Measurements from ENCODE around the gene AUH. TPM values are rescaled to one million over a fixed set of nuclear protein-coding genes. Genes with fewer than 3 reads are reported as not detected.

AUH gene
- total and polyA plus RNA-seq, 10 of the 15 experiments (the other 5 are each of a cell fraction or from before 2014, with no cell fraction given): 1.7 to 7.3 (median 4.6) TPM

DNA sequence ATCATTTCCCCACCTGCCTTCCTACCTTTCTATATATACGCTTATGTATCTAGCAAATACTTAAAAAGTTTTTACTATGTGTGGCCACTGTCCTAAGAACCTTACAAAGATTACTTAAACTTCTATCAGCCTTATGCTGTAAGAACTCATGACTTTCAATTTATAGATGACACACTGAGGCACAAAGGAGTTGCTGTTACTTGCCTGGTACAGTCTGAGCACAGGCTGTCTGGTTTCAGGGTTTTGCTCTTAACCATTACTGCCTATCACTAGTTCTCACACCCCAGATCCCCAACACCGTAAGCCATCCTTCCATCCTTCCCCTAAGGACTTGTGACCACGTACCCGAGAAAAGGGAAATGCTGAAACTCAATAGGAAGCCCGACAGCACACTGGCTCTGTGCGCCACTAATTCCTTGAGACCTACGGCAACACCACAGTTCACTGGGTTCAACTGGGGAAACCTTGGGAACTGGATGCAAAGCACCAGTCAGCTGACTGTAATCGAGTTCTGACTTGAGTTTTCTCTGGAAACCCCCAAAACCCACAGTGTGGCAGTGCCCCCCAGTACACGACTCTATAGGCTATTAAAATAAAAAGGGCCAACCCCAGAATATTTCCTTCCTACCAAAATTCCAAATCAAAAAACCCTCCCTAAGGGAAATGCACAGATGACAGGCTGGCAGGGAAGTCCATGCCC lies 56.0 kb downstream of the AUH start:
- DNase-seq (ENCODE audit: low read depth, low spot score) (no peak), FAIRE-seq (no peak), ATAC-seq (no peak)
- Histone ChIP-seq H3K4me3 (no peak overlapping the region), H3K27ac (ENCODE audit: control insufficient read depth, insufficient read depth) (no peak overlapping the region), H3K4me2 (ENCODE audit: control insufficient read depth, insufficient read depth) (no peak overlapping the region), H3K36me3 (ENCODE audit: control insufficient read depth in 2 of 2, insufficient read depth in 2 of 2, low read length in 1 of 2) (no peaks in the 10 kb centered on the region), H2AFZ (ENCODE audit: control insufficient read depth, low read depth, low read length) (no peak overlapping the region), H3K27me3 (replicated peaks in 1 of 2; ENCODE audit: control insufficient read depth in 2 of 2, insufficient read depth in 2 of 2, low read length in 1 of 2) (no peaks in the 10 kb centered on the region; a peak in 1 of 4 replicates), H3K4me1 (ENCODE audit: control insufficient read depth, insufficient read depth, low read length) (peaks cover 13% of the 10 kb centered on the region), H4K20me1 (ENCODE audit: control insufficient read depth, insufficient read depth) (no peaks in the 10 kb centered on the region), H3K79me2 (ENCODE audit: control insufficient read depth, insufficient read depth, low read length) (no peaks in the 10 kb centered on the region), H3K9ac (ENCODE audit: control insufficient read depth, insufficient read depth, low read length) (no peak overlapping the region), H3K9me3 (replicated peaks; ENCODE audit: control insufficient read depth, insufficient read depth, low read length) (no peaks in the 10 kb centered on the region)
- WGBS (ENCODE audit: insufficient coverage, insufficient replicate concordance, low lambda C conversion rate, missing lambda C conversion rate): 94% methylated on average over 7 of the region's 9 CpGs
- ChIA-PET RAD21 (ENCODE audit: unreplicated experiment) (no interaction called here), SMC1A (ENCODE audit: uncharacterized antibody, unreplicated experiment) (interaction anchor here (1.1 kb wide), 1 partner anchor 12 kb away, joined by 4 read pairs; no protein-coding TSS in a partner anchor), CTCF (no interaction called here), POLR2A (no interaction called here)
- no peak for TF ChIP-seq IRF4 (IDR thresholded peaks at IDR 0.05; ENCODE audit: low read depth, low read length)
- TF ChIP-seq, protein P1, sequence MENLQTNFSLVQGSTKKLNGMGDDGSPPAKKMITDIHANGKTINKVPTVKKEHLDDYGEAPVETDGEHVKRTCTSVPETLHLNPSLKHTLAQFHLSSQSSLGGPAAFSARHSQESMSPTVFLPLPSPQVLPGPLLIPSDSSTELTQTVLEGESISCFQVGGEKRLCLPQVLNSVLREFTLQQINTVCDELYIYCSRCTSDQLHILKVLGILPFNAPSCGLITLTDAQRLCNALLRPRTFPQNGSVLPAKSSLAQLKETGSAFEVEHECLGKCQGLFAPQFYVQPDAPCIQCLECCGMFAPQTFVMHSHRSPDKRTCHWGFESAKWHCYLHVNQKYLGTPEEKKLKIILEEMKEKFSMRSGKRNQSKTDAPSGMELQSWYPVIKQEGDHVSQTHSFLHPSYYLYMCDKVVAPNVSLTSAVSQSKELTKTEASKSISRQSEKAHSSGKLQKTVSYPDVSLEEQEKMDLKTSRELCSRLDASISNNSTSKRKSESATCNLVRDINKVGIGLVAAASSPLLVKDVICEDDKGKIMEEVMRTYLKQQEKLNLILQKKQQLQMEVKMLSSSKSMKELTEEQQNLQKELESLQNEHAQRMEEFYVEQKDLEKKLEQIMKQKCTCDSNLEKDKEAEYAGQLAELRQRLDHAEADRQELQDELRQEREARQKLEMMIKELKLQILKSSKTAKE (IDR thresholded peaks at IDR 0.05; ENCODE audit: low read depth, poor library complexity, severe bottlenecking): no peak
- no peak for TF ChIP-seq TAF1 (IDR thresholded peaks at IDR 0.05; ENCODE audit: borderline replicate concordance, low read depth, low read length)
- TF ChIP-seq, protein P2, sequence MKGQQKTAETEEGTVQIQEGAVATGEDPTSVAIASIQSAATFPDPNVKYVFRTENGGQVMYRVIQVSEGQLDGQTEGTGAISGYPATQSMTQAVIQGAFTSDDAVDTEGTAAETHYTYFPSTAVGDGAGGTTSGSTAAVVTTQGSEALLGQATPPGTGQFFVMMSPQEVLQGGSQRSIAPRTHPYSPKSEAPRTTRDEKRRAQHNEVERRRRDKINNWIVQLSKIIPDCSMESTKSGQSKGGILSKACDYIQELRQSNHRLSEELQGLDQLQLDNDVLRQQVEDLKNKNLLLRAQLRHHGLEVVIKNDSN (IDR thresholded peaks at IDR 0.05; ENCODE audit: borderline replicate concordance, extremely low read length, insufficient read depth, low read depth, low read length): no peak
- TF ChIP-seq KAT2A (conservative IDR thresholded peaks at IDR 0.05; ENCODE audit: control insufficient read depth, low read depth, low read length): no peak
- TF ChIP-seq EGR1 (IDR thresholded peaks at IDR 0.05; ENCODE audit: borderline replicate concordance in 1 of 2, low read depth in 2 of 2, low read length in 2 of 2): no peak
- no TSS peak for BruUV-seq (replicated peaks)
- intact Hi-C loops (cut with micrococcal nuclease; ENCODE audit: unreplicated experiment): no loop called here
- in situ Hi-C loops (cut with MboI): no loop called here
